ENCODE data around the gene TWF2.

DNA sequence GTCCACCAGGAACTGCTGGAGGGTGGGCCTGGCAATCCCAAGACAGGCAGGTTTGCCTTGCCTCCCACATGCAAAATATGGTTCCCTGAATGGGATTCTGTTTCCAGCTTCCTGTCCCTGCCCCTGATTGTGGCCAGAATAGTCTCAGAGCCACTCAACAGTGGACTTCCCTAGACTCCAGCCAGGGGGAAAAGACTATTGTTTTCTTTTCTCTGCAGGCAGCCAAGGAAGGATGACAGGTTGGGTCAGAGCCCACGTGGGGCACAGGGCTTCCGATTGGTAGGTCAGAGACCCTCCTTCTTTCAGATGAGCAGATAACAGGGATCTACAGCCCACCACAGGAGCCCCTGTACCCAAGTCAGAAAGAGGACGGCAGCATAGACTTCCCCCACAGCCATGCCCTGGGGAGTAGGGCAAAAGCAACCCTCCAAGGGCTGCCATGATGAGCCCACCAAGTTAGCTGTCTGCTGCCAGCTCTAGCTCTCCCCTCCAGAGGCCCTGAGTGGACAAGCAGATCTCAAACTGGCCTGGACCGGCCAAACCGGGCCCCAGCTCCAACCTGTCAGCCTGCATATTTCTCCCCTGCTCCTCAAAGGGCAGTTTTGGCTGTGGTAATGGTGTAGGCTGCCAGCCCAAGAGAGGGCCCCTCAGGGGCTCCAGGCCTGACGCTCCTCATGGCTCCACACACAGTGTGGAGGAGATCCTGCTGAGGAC is 19.9 kb downstream of the TWF2 start:
- TF ChIP-seq SMC3 (conservative IDR thresholded peaks at IDR 0.05; ENCODE audit: poor library complexity) (no peak), MXI1 (conservative IDR thresholded peaks at IDR 0.05; ENCODE audit: poor library complexity, severe bottlenecking) (no peak)

Measured in neural cell (in vitro differentiated cells).